ENCODE measurements around the gene ADAMTSL3. TPM values are rescaled to one million over a fixed set of nuclear protein-coding genes. Genes with fewer than 3 reads are reported as not detected.

Gene ADAMTSL3
- polyA plus RNA-seq, 1 donor: 8.0 TPM

- Histone ChIP-seq H3K27me3 (ENCODE audit: control insufficient read depth, insufficient read depth, low read length) (no peaks in the 10 kb centered on the region), H3K9me3 (ENCODE audit: control insufficient read depth, low read depth, low read length) (no peaks in the 10 kb centered on the region), H3K4me1 (ENCODE audit: control insufficient read depth, insufficient read depth, low read length) (no peaks in the 10 kb centered on the region), H3K36me3 (ENCODE audit: control insufficient read depth, insufficient read depth, low read length) (no peaks in the 10 kb centered on the region), H3K4me3 (ENCODE audit: low read length) (no peak overlapping the region), H3K27ac (ENCODE audit: low read length) (no peak overlapping the region)
- DNase-seq: no peak
- 83% methylated on average over 1 of the region's 1 CpG for WGBS (ENCODE audit: insufficient coverage, low lambda C conversion rate)
Measured at GRCh38 chr15:83855956-83856355, 202.0 kb downstream of the ADAMTSL3 start.

- Histone ChIP-seq H3K36me3 (ENCODE audit: control insufficient read depth, insufficient read depth, low read length) (no peaks in the 10 kb centered on the region), H3K4me1 (ENCODE audit: control insufficient read depth, insufficient read depth, low read length) (no peaks in the 10 kb centered on the region), H3K9me3 (ENCODE audit: control insufficient read depth, low read depth, low read length) (no peaks in the 10 kb centered on the region), H3K27me3 (ENCODE audit: control insufficient read depth, insufficient read depth, low read length) (no peaks in the 10 kb centered on the region), H3K27ac (ENCODE audit: low read length) (no peak overlapping the region), H3K4me3 (ENCODE audit: low read length) (no peak overlapping the region)
- DNase-seq: no peak
- WGBS (ENCODE audit: insufficient coverage, low lambda C conversion rate): 100% methylated on average over 1 of the region's 5 CpGs
Measured at GRCh38 chr15:83858820-83859505, 205.0 kb downstream of the ADAMTSL3 start.

DNA sequence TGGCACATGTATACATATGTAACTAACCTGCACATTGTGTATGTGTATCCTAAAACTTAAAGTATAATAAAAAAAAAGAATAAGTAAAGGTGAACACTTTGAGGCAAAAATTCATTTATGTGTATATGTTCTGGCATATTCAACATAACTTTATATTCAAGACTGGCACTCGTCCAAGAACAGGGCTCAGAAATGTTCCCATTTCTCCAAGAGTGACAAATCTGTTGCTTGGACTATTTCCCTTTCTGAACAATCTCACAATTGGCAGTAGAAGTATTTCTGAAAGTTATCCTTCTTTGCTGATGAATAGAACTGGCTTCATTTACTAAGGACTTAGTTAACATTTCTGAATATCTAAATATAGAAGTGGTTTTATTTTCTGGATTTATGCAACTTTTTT is 212.8 kb downstream of the ADAMTSL3 start:
- Histone ChIP-seq H3K9me3 (ENCODE audit: control insufficient read depth, low read depth, low read length) (no peaks in the 10 kb centered on the region), H3K27me3 (ENCODE audit: control insufficient read depth, insufficient read depth, low read length) (no peaks in the 10 kb centered on the region), H3K4me1 (ENCODE audit: control insufficient read depth, insufficient read depth, low read length) (no peaks in the 10 kb centered on the region), H3K27ac (ENCODE audit: low read length) (no peak overlapping the region), H3K4me3 (ENCODE audit: low read length) (no peak overlapping the region), H3K36me3 (ENCODE audit: control insufficient read depth, insufficient read depth, low read length) (no peaks in the 10 kb centered on the region)
- DNase-seq: no peak
- 100% methylated on average over 1 of the region's 1 CpG for WGBS (ENCODE audit: insufficient coverage, low lambda C conversion rate)

- no peaks in the 10 kb centered on the region for H3K4me1 ChIP-seq (ENCODE audit: control insufficient read depth, insufficient read depth, low read length)
- H3K4me3 ChIP-seq (ENCODE audit: low read length): no peak overlapping the region
- no peaks in the 10 kb centered on the region for H3K36me3 ChIP-seq (ENCODE audit: control insufficient read depth, insufficient read depth, low read length)
- H3K9me3 ChIP-seq (ENCODE audit: control insufficient read depth, low read depth, low read length): no peaks in the 10 kb centered on the region
- H3K27ac ChIP-seq (ENCODE audit: low read length): no peak overlapping the region
- no CpG with 5 or more reads among the region's 4 CpGs for WGBS (ENCODE audit: insufficient coverage, low lambda C conversion rate)
- H3K27me3 ChIP-seq (ENCODE audit: control insufficient read depth, insufficient read depth, low read length): no peaks in the 10 kb centered on the region
- no peak for DNase-seq
Measured at GRCh38 chr15:83869341-83869740, 215.4 kb downstream of the ADAMTSL3 start.

- no CpG with 5 or more reads among the region's 7 CpGs for WGBS (ENCODE audit: insufficient coverage, low lambda C conversion rate)
- Histone ChIP-seq H3K4me3 (ENCODE audit: low read length) (no peak overlapping the region), H3K27me3 (ENCODE audit: control insufficient read depth, insufficient read depth, low read length) (no peaks in the 10 kb centered on the region), H3K27ac (ENCODE audit: low read length) (no peak overlapping the region), H3K9me3 (ENCODE audit: control insufficient read depth, low read depth, low read length) (no peaks in the 10 kb centered on the region), H3K4me1 (ENCODE audit: control insufficient read depth, insufficient read depth, low read length) (no peaks in the 10 kb centered on the region), H3K36me3 (ENCODE audit: control insufficient read depth, insufficient read depth, low read length) (no peaks in the 10 kb centered on the region)
- no peak for DNase-seq
Measured at GRCh38 chr15:83871808-83872559, 218.1 kb downstream of the ADAMTSL3 start.

DNA sequence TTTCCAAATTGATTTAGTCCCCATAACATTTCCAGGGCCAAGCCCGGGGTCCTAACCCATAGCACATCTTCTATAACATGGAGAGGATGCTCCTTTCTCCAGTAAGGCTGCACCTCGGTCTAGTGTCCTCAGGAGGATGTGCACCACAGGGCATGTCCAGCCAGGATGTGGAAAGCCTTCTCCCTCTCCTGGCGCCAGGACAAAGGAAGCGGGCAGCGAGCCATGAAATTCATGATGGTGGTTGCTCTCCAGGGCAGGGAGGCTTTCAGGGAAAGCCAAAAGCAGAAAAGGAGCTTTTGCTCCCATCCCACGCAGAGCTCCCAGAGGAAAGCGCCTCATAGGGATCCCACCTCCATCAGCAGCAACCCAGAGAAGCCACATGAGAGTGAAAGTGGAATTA is 220.0 kb downstream of the ADAMTSL3 start:
- no peaks in the 10 kb centered on the region for H3K36me3 ChIP-seq (ENCODE audit: control insufficient read depth, insufficient read depth, low read length)
- H3K27me3 ChIP-seq (ENCODE audit: control insufficient read depth, insufficient read depth, low read length): no peaks in the 10 kb centered on the region
- WGBS (ENCODE audit: insufficient coverage, low lambda C conversion rate): no CpG with 5 or more reads among the region's 7 CpGs
- no peaks in the 10 kb centered on the region for H3K9me3 ChIP-seq (ENCODE audit: control insufficient read depth, low read depth, low read length)
- no peaks in the 10 kb centered on the region for H3K4me1 ChIP-seq (ENCODE audit: control insufficient read depth, insufficient read depth, low read length)
- H3K27ac ChIP-seq (ENCODE audit: low read length): no peak overlapping the region
- no peak overlapping the region for H3K4me3 ChIP-seq (ENCODE audit: low read length)
- DNase-seq: no peak

DNA sequence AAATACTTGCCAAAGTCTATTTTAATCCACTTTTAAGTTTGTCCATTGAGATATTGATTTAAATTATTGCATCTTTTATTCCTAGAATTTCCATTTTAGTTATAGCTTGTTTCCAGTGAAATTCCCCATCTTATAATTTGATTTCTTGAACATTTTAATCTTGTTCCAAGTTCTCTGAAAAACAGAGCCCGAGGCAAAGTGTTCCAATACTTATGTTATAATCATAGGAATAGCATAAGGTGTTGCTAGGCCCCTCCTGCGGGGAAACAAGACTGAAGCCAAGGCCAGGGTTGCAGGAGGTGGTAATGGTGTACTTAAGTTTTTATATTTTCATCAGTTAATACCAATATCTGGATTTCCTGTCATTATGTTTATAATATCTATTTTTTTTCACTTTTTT is 226.6 kb downstream of the ADAMTSL3 start:
- WGBS (ENCODE audit: insufficient coverage, low lambda C conversion rate): no CpG with 5 or more reads among the region's 2 CpGs
- Histone ChIP-seq H3K4me3 (ENCODE audit: low read length) (no peak overlapping the region), H3K27ac (ENCODE audit: low read length) (no peak overlapping the region), H3K27me3 (ENCODE audit: control insufficient read depth, insufficient read depth, low read length) (no peaks in the 10 kb centered on the region), H3K4me1 (ENCODE audit: control insufficient read depth, insufficient read depth, low read length) (no peaks in the 10 kb centered on the region), H3K9me3 (ENCODE audit: control insufficient read depth, low read depth, low read length) (no peaks in the 10 kb centered on the region), H3K36me3 (ENCODE audit: control insufficient read depth, insufficient read depth, low read length) (no peaks in the 10 kb centered on the region)
- DNase-seq: no peak

GRCh38 chr15:83881156-83881555 is 227.2 kb downstream of the ADAMTSL3 start:
- WGBS (ENCODE audit: insufficient coverage, low lambda C conversion rate): no CpG with 5 or more reads among the region's 3 CpGs
- Histone ChIP-seq H3K27ac (ENCODE audit: low read length) (no peak overlapping the region), H3K4me1 (ENCODE audit: control insufficient read depth, insufficient read depth, low read length) (no peaks in the 10 kb centered on the region)

GRCh38 chr15:83886321-83886720 is 232.4 kb downstream of the ADAMTSL3 start:
- WGBS (ENCODE audit: insufficient coverage, low lambda C conversion rate): no CpG with 5 or more reads among the region's 2 CpGs
- DNase-seq: no peak
- Histone ChIP-seq H3K9me3 (ENCODE audit: control insufficient read depth, low read depth, low read length) (no peaks in the 10 kb centered on the region), H3K4me3 (ENCODE audit: low read length) (no peak overlapping the region), H3K4me1 (ENCODE audit: control insufficient read depth, insufficient read depth, low read length) (no peaks in the 10 kb centered on the region), H3K27me3 (ENCODE audit: control insufficient read depth, insufficient read depth, low read length) (no peaks in the 10 kb centered on the region), H3K27ac (ENCODE audit: low read length) (no peak overlapping the region), H3K36me3 (ENCODE audit: control insufficient read depth, insufficient read depth, low read length) (no peaks in the 10 kb centered on the region)

More at GRCh38 chr15:83881156-83881555, 227.2 kb downstream of the ADAMTSL3 start:
- no peaks in the 10 kb centered on the region for H3K9me3 ChIP-seq (ENCODE audit: control insufficient read depth, low read depth, low read length)
- no peaks in the 10 kb centered on the region for H3K36me3 ChIP-seq (ENCODE audit: control insufficient read depth, insufficient read depth, low read length)
- no peak overlapping the region for H3K4me3 ChIP-seq (ENCODE audit: low read length)
- no peaks in the 10 kb centered on the region for H3K27me3 ChIP-seq (ENCODE audit: control insufficient read depth, insufficient read depth, low read length)
- DNase-seq: no peak

- Histone ChIP-seq H3K27ac (ENCODE audit: low read length) (no peak overlapping the region), H3K4me1 (ENCODE audit: control insufficient read depth, insufficient read depth, low read length) (no peaks in the 10 kb centered on the region), H3K4me3 (ENCODE audit: low read length) (no peak overlapping the region), H3K27me3 (ENCODE audit: control insufficient read depth, insufficient read depth, low read length) (no peaks in the 10 kb centered on the region), H3K9me3 (ENCODE audit: control insufficient read depth, low read depth, low read length) (no peaks in the 10 kb centered on the region), H3K36me3 (ENCODE audit: control insufficient read depth, insufficient read depth, low read length) (no peaks in the 10 kb centered on the region)
- WGBS (ENCODE audit: insufficient coverage, low lambda C conversion rate): no CpG with 5 or more reads among the region's 2 CpGs
- no peak for DNase-seq
Measured at GRCh38 chr15:83887404-83887803, 233.5 kb downstream of the ADAMTSL3 start.
